Measurements from ENCODE around the gene SLC39A12.

The SLC39A12 gene

DNA sequence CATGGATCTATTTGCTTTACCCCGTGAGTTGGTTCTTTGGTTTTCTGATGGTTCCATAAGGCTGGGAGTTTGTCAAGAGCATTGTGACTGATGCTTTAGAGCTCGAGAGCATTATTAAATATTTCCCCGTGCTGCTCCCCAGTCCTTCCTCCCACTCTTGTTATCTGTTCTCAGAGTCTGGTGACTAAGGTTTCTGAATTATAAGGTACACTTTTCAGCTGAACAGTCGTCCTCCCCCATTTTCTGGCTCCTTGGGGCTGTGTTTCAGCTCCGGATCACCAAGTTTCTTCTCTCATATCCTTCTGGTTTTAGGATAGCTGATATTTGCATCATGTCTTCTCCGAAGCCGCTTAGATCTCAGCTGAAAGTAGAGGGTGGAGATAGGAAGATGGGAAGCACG is 130.7 kb downstream of the SLC39A12 start:
- no peak for DNase-seq (ENCODE audit: insufficient read length, low spot score)
- no peak for TF ChIP-seq CTCF (IDR thresholded peaks at IDR 0.05; ENCODE audit: insufficient read depth, missing control alignments)
- FAIRE-seq = no peak

DNA sequence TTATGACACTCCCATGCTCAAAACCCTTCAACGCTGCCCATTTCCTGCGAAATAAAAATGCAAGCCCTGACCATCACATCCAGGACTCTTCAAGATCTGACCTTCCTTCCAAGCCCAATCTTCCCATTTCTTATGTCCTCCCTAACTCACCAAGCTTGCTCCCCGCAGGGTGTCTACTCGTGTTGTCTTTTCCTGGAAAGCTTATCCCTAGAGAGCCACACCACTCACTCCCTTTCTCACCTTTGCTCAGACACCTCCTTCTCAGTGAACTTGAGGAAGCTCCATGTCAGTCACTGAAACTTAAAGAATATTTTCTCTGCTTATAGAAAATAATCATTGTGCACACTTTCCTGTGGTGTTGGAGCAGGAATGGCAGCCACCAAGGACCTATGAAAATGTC is 134.1 kb downstream of the SLC39A12 start:
- no peak for FAIRE-seq
- no peak for TF ChIP-seq CTCF (IDR thresholded peaks at IDR 0.05; ENCODE audit: insufficient read depth, missing control alignments)
- DNase-seq (ENCODE audit: insufficient read length, low spot score) = no peak

DNA sequence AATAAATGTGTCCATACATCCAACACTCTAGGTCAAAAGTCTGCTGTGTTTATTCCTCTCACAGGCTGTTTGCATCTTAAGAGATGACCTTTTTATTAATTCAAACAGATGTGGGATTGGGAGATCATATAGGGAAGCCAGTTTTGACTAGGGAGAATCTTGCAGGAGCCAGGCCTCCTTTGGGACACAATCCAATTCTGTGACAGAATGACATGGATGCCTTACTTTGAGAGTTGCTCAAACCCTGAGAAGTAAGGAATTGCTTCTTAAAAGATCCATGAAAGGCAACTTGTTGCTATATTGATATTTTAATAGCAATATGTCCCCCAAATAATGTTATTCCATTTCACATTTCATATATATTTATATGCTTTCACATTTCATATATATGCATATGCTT is 135.0 kb downstream of the SLC39A12 start:
- DNase-seq (ENCODE audit: insufficient read length, low spot score) (no peak), FAIRE-seq (no peak)
- no peak for TF ChIP-seq CTCF (IDR thresholded peaks at IDR 0.05; ENCODE audit: insufficient read depth, missing control alignments)

DNA sequence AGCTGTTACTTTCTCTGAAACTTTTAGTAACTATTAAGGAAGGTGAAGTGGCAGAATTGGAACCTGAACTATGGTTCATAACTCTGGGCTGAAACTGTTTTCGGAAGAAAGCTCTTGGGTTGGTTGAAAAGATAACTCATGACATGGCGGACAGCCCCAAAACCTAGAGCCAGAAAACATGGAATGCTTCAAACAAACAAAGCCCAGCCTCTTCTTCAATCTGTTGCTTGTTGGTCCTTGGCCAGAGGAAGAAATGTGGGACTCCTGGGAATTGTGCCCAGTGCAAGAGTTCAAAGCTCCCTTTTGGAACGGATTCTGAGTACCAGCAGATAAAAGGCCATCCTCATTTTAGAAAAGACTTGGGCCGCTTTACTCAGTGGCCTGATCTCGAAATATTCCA is 135.6 kb downstream of the SLC39A12 start:
- no peak for DNase-seq (ENCODE audit: insufficient read length, low spot score)
- no peak for FAIRE-seq
- TF ChIP-seq CTCF (IDR thresholded peaks at IDR 0.05; ENCODE audit: insufficient read depth, missing control alignments) = no peak

Data from D721Med (cell line).